GM21367 (cell line): ENCODE results near the gene CYP4V2.

ENCODE experiments used
- ATAC-seq: cut with Tn5 transposase; IDR thresholded peaks from one replicate; pipeline ENCODE4 v1.9.1; 2021; ENCODE audit not compliant: unreplicated experiment

CYP4V2 gene

GRCh38 chr4:186188107-186188506, 3.3 kb upstream of the CYP4V2 start:
- ATAC-seq, result no peak

GRCh38 chr4:186189656-186190055, 1.7 kb upstream of the CYP4V2 start:
- no peak for ATAC-seq

GRCh38 chr4:186190581-186191199, 677 bp upstream of the CYP4V2 start:
- peak; percentile 36 for ATAC-seq

GRCh38 chr4:186192066-186192612, 772 bp downstream of the CYP4V2 start:
- peak; percentile 8 for ATAC-seq

- ATAC-seq, result no peak
Measured at GRCh38 chr4:186193851-186194250, 2.5 kb downstream of the CYP4V2 start.

GRCh38 chr4:186196063-186196462, 4.7 kb downstream of the CYP4V2 start:
- ATAC-seq, result no peak

GRCh38 chr4:186200516-186200915, 9.1 kb downstream of the CYP4V2 start:
- no peak for ATAC-seq

- no peak for ATAC-seq
Measured at GRCh38 chr4:186201010-186201409, 9.6 kb downstream of the CYP4V2 start.

GRCh38 chr4:186201535-186202230, 10.3 kb downstream of the CYP4V2 start:
- ATAC-seq, result peak; percentile 96

- ATAC-seq, result no peak
Measured at GRCh38 chr4:186202490-186203140, 11.2 kb downstream of the CYP4V2 start.

GRCh38 chr4:186203406-186203805, 12.0 kb downstream of the CYP4V2 start:
- no peak for ATAC-seq

- ATAC-seq, result no peak
Measured at GRCh38 chr4:186204103-186204559, 12.8 kb downstream of the CYP4V2 start.

GRCh38 chr4:186204686-186205085, 13.3 kb downstream of the CYP4V2 start:
- no peak for ATAC-seq

- no peak for ATAC-seq
Measured at GRCh38 chr4:186205156-186205555, 13.8 kb downstream of the CYP4V2 start.

- ATAC-seq, result no peak
Measured at GRCh38 chr4:186216465-186217024, 25.2 kb downstream of the CYP4V2 start.

GRCh38 chr4:186217733-186218293, 26.4 kb downstream of the CYP4V2 start:
- no peak for ATAC-seq

- ATAC-seq, result no peak
Measured at GRCh38 chr4:186221624-186222023, 30.3 kb downstream of the CYP4V2 start.

GRCh38 chr4:186225848-186226247, 34.5 kb downstream of the CYP4V2 start:
- no peak for ATAC-seq

- ATAC-seq, result no peak
Measured at GRCh38 chr4:186226521-186227189, 35.3 kb downstream of the CYP4V2 start.

GRCh38 chr4:186227221-186227620, 35.9 kb downstream of the CYP4V2 start, which contains the start of gene KLKB1:
KLKB1 (plus strand) TSS chr4:186227507; CDS start chr4:186228196, 689 bp downstream.
- no peak for ATAC-seq
